HepG2 (cell line): ENCODE results near the gene NPHP4. TPM values are rescaled to one million over a fixed set of nuclear protein-coding genes. Genes with fewer than 3 reads are reported as not detected.

Source experiments
- ATF2 ChIP-seq: sonication (generic); formaldehyde crosslinking; IDR thresholded peaks from 2 replicates; pipeline ENCODE4 v1.4.0; 2020; ENCODE audit warnings: missing genetic modification reagents
- CEBPB ChIP-seq: IDR thresholded peaks from 2 replicates; pipeline ENCODE4 v1.6.1; 2011; ENCODE audit warnings: low read depth, low read length, improper control_type of control experiment, borderline replicate concordance
- CERS6 ChIP-seq: sonication (generic); formaldehyde crosslinking; IDR thresholded peaks from 2 replicates; pipeline ENCODE4 v1.5.0; 2020; ENCODE audit warnings: missing genetic modification reagents
- ERF ChIP-seq: IDR thresholded peaks from 2 replicates; pipeline ENCODE4 v1.6.1; 2018; ENCODE audit warnings: missing biosample characterization, missing genetic modification reagents
- FOSL2 ChIP-seq: sonication (generic); formaldehyde crosslinking; IDR thresholded peaks from 2 replicates; pipeline ENCODE4 v1.4.0; 2020; ENCODE audit warnings: missing genetic modification reagents
- FOXA3 ChIP-seq: IDR thresholded peaks from 2 replicates; pipeline ENCODE4 v1.6.1; 2016; ENCODE audit warnings: missing genetic modification reagents, missing compliant biosample characterization
- HHEX ChIP-seq: IDR thresholded peaks from 2 replicates; pipeline ENCODE4 v1.6.1; 2016; ENCODE audit warnings: control low read depth
- HMG20A ChIP-seq: IDR thresholded peaks from 2 replicates; pipeline ENCODE4 v1.6.1; 2016; ENCODE audit warnings: borderline replicate concordance
- JDP2 ChIP-seq: sonication (generic); formaldehyde crosslinking; IDR thresholded peaks from 2 replicates; pipeline ENCODE4 v1.8.1; 2022; ENCODE audit warnings: missing genetic modification reagents, borderline replicate concordance
- MAFF ChIP-seq: IDR thresholded peaks from 2 replicates; pipeline ENCODE4 v1.6.1; 2011; ENCODE audit warnings: low read depth, low read length, improper control_type of control experiment
- MAX ChIP-seq: IDR thresholded peaks from 2 replicates; pipeline ENCODE4 v1.6.1; 2012; ENCODE audit warnings: inconsistent platforms
- NONO ChIP-seq, 2 experiments: fragments of 450-650 bp in 1 of 2; sonication (generic) in 1 of 2; formaldehyde crosslinking in 1 of 2; IDR thresholded peaks in 1 of 2; conservative IDR thresholded peaks in 1 of 2; 2 replicates each; pipeline versions ENCODE4 v1.6.1 to v1.8.0; 2017 to 2022; ENCODE audit warnings: mild to moderate bottlenecking in 1 of 2, missing genetic modification reagents in 1 of 2, moderate library complexity in 1 of 2
- ONECUT2 ChIP-seq: sonication (generic); formaldehyde crosslinking; IDR thresholded peaks from 2 replicates; pipeline ENCODE4 v1.4.0; 2020; ENCODE audit warnings: missing genetic modification reagents
- POLR2A ChIP-seq, 2 experiments: IDR thresholded peaks; 2 replicates each; pipeline ENCODE4 v1.6.1; 2011; ENCODE audit warnings: low read depth in 2 of 2, low read length in 2 of 2, mild to moderate bottlenecking in 1 of 2, moderate library complexity in 1 of 2; ENCODE audit not compliant: insufficient read depth in 1 of 2
- PPARG ChIP-seq: conservative IDR thresholded peaks from 2 replicates; pipeline ENCODE4 v1.6.1; 2016; ENCODE audit warnings: missing biosample characterization, missing genetic modification reagents
- RELA ChIP-seq: sonication (generic); formaldehyde crosslinking; IDR thresholded peaks from 2 replicates; pipeline ENCODE4 v1.4.0; 2020; ENCODE audit warnings: missing genetic modification reagents
- SOX6 ChIP-seq, 2 experiments: fragments of 450-650 bp in 1 of 2; sonication (generic) in 1 of 2; formaldehyde crosslinking in 1 of 2; IDR thresholded peaks; 2 replicates each; pipeline versions ENCODE4 v1.4.0 to v1.6.1; 2017 to 2020; ENCODE audit warnings: antibody characterized with exemption in 1 of 2, mild to moderate bottlenecking in 1 of 2, missing genetic modification reagents in 1 of 2
- SP4 ChIP-seq: sonication (generic); formaldehyde crosslinking; IDR thresholded peaks from 2 replicates; pipeline ENCODE4 v1.8.1; 2023; ENCODE audit warnings: mild to moderate bottlenecking, missing genetic modification reagents
- SPEN ChIP-seq: sonication (generic); formaldehyde crosslinking; IDR thresholded peaks from 2 replicates; pipeline ENCODE4 v1.5.1; 2020; ENCODE audit warnings: low read depth, mild to moderate bottlenecking, missing genetic modification reagents
- SRF ChIP-seq: IDR thresholded peaks from 2 replicates; pipeline ENCODE4 v1.6.1; 2011; ENCODE audit warnings: mild to moderate bottlenecking, low read depth, low read length, moderate library complexity
- TAF1 ChIP-seq: sonication (generic); formaldehyde crosslinking; IDR thresholded peaks from 2 replicates; pipeline ENCODE4 v1.4.0; 2020; ENCODE audit warnings: missing genetic modification reagents
- TFE3 ChIP-seq: IDR thresholded peaks from 2 replicates; pipeline ENCODE4 v1.6.1; 2016
- THAP11 ChIP-seq: IDR thresholded peaks from 2 replicates; pipeline ENCODE4 v1.6.1; 2016; ENCODE audit warnings: missing biosample characterization, missing genetic modification reagents
- ZFP82 ChIP-seq: sonication (generic); formaldehyde crosslinking; IDR thresholded peaks from 2 replicates; pipeline ENCODE4 v1.5.1; 2020; ENCODE audit warnings: mild to moderate bottlenecking, missing genetic modification reagents, borderline replicate concordance
- ZNF24 ChIP-seq: fragments of 450-650 bp; IDR thresholded peaks from 2 replicates; pipeline ENCODE4 v1.6.1; 2017; ENCODE audit warnings: antibody characterized with exemption, mild to moderate bottlenecking
- ZNF253 ChIP-seq: sonication (generic); formaldehyde crosslinking; IDR thresholded peaks from 2 replicates; pipeline ENCODE4 v1.8.0; 2022; ENCODE audit warnings: mild to moderate bottlenecking, missing genetic modification reagents, borderline replicate concordance
- ZNF331 ChIP-seq: sonication (generic); formaldehyde crosslinking; IDR thresholded peaks from 2 replicates; pipeline ENCODE4 v1.4.0; 2020; ENCODE audit warnings: missing genetic modification reagents
- ZNF644 ChIP-seq: IDR thresholded peaks from 2 replicates; pipeline ENCODE4 v1.6.1; 2016; ENCODE audit warnings: low read depth
- ZNF878 ChIP-seq: sonication (generic); formaldehyde crosslinking; IDR thresholded peaks from 2 replicates; pipeline ENCODE4 v1.8.1; 2023; ENCODE audit warnings: mild to moderate bottlenecking, missing genetic modification reagents, moderate library complexity
- ZSCAN12 ChIP-seq: sonication (generic); formaldehyde crosslinking; IDR thresholded peaks from 2 replicates; pipeline ENCODE4 v1.9.0; 2021; ENCODE audit warnings: mild to moderate bottlenecking, missing genetic modification reagents
- polyA plus RNA-seq, 8 experiments: library from polyadenylated mRNA; depleted of rRNA in 3 of 8; stranded (reverse) in 7 of 8; unstranded in 1 of 8; fragments of >200 nt; fragmentation: Illumina TruSeq in 4 of 8; extraction: Trizol in 4 of 8; gene quantifications; 2 replicates each; pipeline versions ENCODE4 v1.2.1 to v1.2.3, GENCODE V29; 2011 to 2016; ENCODE audit warnings: low read depth in 4 of 8, missing spikeins in 1 of 8, mixed read lengths in 1 of 8; ENCODE audit not compliant: insufficient read depth in 1 of 8
- total RNA-seq, 5 experiments: library from RNA; depleted of rRNA; stranded (reverse); fragments of >200 nt; fragmentation: Illumina TruSeq; extraction: Trizol; gene quantifications; 2 replicates each; pipeline ENCODE4 v1.2.3, GENCODE V29; 2016; ENCODE audit warnings: low read depth in 1 of 5

NPHP4 gene
- total and polyA plus RNA-seq, 2 of the 13 experiments (the other 11 are each of a cell fraction or from before 2014, with no cell fraction given) = 4.4 to 6.8 TPM

DNA sequence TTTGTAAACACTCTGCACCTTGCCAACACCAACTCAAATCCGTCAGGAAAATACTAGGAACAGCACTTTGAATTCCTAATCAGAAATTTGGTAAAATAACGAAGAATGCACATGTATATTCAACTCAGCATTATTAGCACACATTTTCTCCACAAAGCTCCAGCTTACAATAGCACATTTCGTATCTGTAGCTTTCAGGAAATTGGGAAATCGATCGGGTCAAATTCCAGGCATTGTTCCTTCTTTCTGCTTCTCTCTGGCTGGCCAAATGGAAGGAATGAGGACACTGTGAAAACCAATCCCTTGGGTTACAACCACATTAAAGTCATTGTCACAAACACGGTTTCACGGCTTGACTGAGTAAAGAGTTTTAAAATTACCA, 58.6 kb downstream of the NPHP4 start (continued):
- 0 out of 2 replicates have a peak, but pooled peaks have one; percentile 12 for TF ChIP-seq FOSL2 (CRISPR knock-in tag)
- TF ChIP-seq ZSCAN12 (CRISPR knock-in tag) = no peak
- no peak for TF ChIP-seq ZNF253 (CRISPR knock-in tag)
- no peak for TF ChIP-seq ZNF24
- TF ChIP-seq TAF1 (CRISPR knock-in tag) = peak; percentile 28; the same call in 1 of the 2 replicates
- peak; percentile 79; the same call in 1 of the 2 replicates for TF ChIP-seq CEBPB
- TF ChIP-seq THAP11 (CRISPR knock-in tag) = peak; percentile 43; the same call in 1 of the 2 replicates
- TF ChIP-seq RELA = no peak
- peak; percentile 45; the same call in 1 of the 2 replicates for TF ChIP-seq MAX
- TF ChIP-seq ZNF331 = peak; percentile 30; the same call in 1 of the 2 replicates
- TF ChIP-seq ATF2 (CRISPR knock-in tag) = no peak
- peak in 1 of 2 experiments; percentile 46; a peak in 1 of 4 replicates for TF ChIP-seq POLR2A (IDR thresholded peaks at IDR 0.05; ENCODE audit: insufficient read depth in 1 of 2, low read depth in 2 of 2, low read length in 2 of 2)
- peak; percentile 69 for TF ChIP-seq MAFF
- TF ChIP-seq ONECUT2 (CRISPR knock-in tag) = peak; percentile 98
- no peak for TF ChIP-seq SRF
- no peak for TF ChIP-seq ZFP82 (CRISPR knock-in tag)
- peak; percentile 62 for TF ChIP-seq PPARG
- peak; percentile 88 for TF ChIP-seq ZNF644 (CRISPR knock-in tag)
- TF ChIP-seq NONO (IDR thresholded peaks at IDR 0.05) = no peak
- 0 out of 2 replicates have a peak, but pooled peaks have one; percentile 35 for TF ChIP-seq NONO (CRISPR knock-in tag; conservative IDR thresholded peaks at IDR 0.05)
- TF ChIP-seq ZNF878 = no peak
- TF ChIP-seq SOX6 (IDR thresholded peaks at IDR 0.05) = no peak
- TF ChIP-seq SOX6 (CRISPR knock-in tag; IDR thresholded peaks at IDR 0.05) = peak; percentile 98
- TF ChIP-seq ERF (CRISPR knock-in tag) = peak; percentile 63; the same call in 1 of the 2 replicates
- TF ChIP-seq SPEN (CRISPR knock-in tag) = 0 out of 2 replicates have a peak, but pooled peaks have one; percentile 30
- no peak for TF ChIP-seq HHEX
- TF ChIP-seq SP4 (CRISPR knock-in tag) = no peak
- TF ChIP-seq FOXA3 (CRISPR knock-in tag) = peak; percentile 57
- no peak for TF ChIP-seq JDP2
- TF ChIP-seq TFE3 (CRISPR knock-in tag) = 0 out of 2 replicates have a peak, but pooled peaks have one; percentile 24
- no peak for TF ChIP-seq CERS6
- TF ChIP-seq HMG20A (CRISPR knock-in tag) = peak; percentile 50; the same call in 1 of the 2 replicates
